ENCODE results near the gene PLD3. TPM values are rescaled to one million over a fixed set of nuclear protein-coding genes. Genes with fewer than 3 reads are reported as not detected.

PLD3 gene
- total and polyA plus RNA-seq, 2 donors (not counting 3 experiments of a cell fraction or from before 2014, with no cell fraction given) = 166 to 479 TPM

DNA sequence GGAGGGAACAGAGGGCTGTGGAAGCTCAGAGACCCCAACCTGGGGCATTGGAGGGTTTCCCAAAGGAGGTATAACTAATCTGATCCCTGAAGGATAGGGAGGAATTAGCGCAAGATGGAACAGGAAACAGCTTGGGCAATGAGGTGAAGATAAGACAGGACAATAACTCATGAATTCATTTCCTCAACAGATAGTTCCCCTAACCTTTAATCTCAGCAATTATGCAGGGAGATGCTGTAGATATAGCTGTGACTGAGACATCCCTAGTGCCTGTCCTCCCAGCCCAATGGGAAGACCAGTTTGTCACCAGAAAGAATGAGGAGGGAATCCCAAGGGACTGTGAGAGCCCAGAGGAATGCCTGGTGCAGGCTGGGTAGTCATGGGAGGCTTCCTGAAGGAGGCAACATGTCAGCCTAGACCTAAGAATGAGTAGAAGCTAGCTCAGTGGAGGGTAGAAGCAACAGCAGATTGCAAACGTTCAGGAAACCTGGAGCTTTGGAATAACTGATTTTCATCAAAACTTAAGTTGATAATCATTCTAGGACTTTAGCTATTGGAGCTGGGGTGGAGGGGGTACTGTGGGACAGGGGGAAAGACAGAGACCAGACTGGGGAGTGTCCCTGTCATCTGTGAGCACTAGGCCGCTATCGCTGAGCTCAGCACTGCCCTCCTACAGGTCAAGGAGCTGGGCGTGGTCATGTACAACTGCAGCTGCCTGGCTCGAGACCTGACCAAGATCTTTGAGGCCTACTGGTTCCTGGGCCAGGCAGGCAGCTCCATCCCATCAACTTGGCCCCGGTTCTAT is 22.7 kb downstream of the PLD3 start:
- BruUV-seq (replicated peaks) = no TSS peak

More for the DNA sequence above, 22.7 kb downstream of the PLD3 start:
- Histone ChIP-seq H3K27me3 (ENCODE audit: control insufficient read depth in 2 of 2, insufficient read depth in 2 of 2, low read length in 2 of 2) (no peaks in the 10 kb centered on the region), H3K9me1 (replicated peaks; ENCODE audit: control insufficient read depth, extremely low read depth, insufficient read depth, low read length) (no peaks in the 10 kb centered on the region), H3K4me2 (ENCODE audit: insufficient read depth, low read length) (no peak overlapping the region), H3K9ac (replicated peaks; ENCODE audit: extremely low read depth, insufficient read depth, low read length) (no peak overlapping the region), H3K36me3 (ENCODE audit: control insufficient read depth in 2 of 2, extremely low read depth in 1 of 2, insufficient read depth in 2 of 2, low read length in 2 of 2) (peaks cover 0 to 11% of the 10 kb centered on the region in 2 experiments), H2AFZ (ENCODE audit: low read depth, low read length) (no peak overlapping the region), H4K20me1 (replicated peaks; ENCODE audit: control insufficient read depth, extremely low read depth, insufficient read depth, low read length) (no peaks in the 10 kb centered on the region), H3K4me1 (ENCODE audit: control insufficient read depth, extremely low read depth, insufficient read depth, low read length) (no peaks in the 10 kb centered on the region), H3K4me3 (replicated peaks in 1 of 3; ENCODE audit: insufficient read depth in 1 of 3, low read depth in 1 of 3, low read length in 3 of 3) (no peak overlapping the region), H3K27ac (ENCODE audit: insufficient read depth, low read depth, low read length) (no peak overlapping the region), H3K79me2 (ENCODE audit: control insufficient read depth, insufficient read depth, low read length) (no peaks in the 10 kb centered on the region), H3K9me3 (replicated peaks; ENCODE audit: control insufficient read depth, insufficient read depth, low read length) (no peaks in the 10 kb centered on the region)
- intact Hi-C loops (cut with micrococcal nuclease) (no loop called here), dilution Hi-C loops (cut with MboI; ENCODE audit: extremely low pct_ligation_motif_present, low sequenced_read_pairs) (no loop called here)
- CTCF ChIA-PET = interaction anchor here (0.9 kb wide), 1 partner anchor 14 kb away, joined by 3 read pairs; no protein-coding TSS in a partner anchor
- no peak for TF ChIP-seq MAX (IDR thresholded peaks at IDR 0.05; ENCODE audit: insufficient read depth, insufficient read length)
- TF ChIP-seq, protein P1, sequence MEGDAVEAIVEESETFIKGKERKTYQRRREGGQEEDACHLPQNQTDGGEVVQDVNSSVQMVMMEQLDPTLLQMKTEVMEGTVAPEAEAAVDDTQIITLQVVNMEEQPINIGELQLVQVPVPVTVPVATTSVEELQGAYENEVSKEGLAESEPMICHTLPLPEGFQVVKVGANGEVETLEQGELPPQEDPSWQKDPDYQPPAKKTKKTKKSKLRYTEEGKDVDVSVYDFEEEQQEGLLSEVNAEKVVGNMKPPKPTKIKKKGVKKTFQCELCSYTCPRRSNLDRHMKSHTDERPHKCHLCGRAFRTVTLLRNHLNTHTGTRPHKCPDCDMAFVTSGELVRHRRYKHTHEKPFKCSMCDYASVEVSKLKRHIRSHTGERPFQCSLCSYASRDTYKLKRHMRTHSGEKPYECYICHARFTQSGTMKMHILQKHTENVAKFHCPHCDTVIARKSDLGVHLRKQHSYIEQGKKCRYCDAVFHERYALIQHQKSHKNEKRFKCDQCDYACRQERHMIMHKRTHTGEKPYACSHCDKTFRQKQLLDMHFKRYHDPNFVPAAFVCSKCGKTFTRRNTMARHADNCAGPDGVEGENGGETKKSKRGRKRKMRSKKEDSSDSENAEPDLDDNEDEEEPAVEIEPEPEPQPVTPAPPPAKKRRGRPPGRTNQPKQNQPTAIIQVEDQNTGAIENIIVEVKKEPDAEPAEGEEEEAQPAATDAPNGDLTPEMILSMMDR (IDR thresholded peaks at IDR 0.05; ENCODE audit: extremely low read depth in 1 of 2, insufficient read depth in 1 of 2, low read depth in 1 of 2, low read length in 2 of 2) = no peak
- no peak for TF ChIP-seq GATA2 (IDR thresholded peaks at IDR 0.05; ENCODE audit: insufficient read depth, insufficient read length, low read depth, low read length)
- no peak for TF ChIP-seq FOS (IDR thresholded peaks at IDR 0.05; ENCODE audit: borderline replicate concordance, insufficient read depth, low read length)
- TF ChIP-seq POLR2AphosphoS5 (IDR thresholded peaks at IDR 0.05; ENCODE audit: insufficient read depth, low read depth, low read length) = no peak
- no peak for TF ChIP-seq MYC (IDR thresholded peaks at IDR 0.05; ENCODE audit: low read depth, low read length)
- no peak for TF ChIP-seq EZH2 (IDR thresholded peaks at IDR 0.05; ENCODE audit: borderline replicate concordance, low read depth, low read length, severe bottlenecking)
- FAIRE-seq = no peak
- POLR2A ChIA-PET = no interaction called here
- DNase-seq (ENCODE audit: low read depth, low spot score) = no peak

Measured in endothelial cell of umbilical vein (primary cell).